ENCODE data around the gene LPIN2.

The LPIN2 gene

GRCh38 chr18:2966560-2966959, 46.4 kb downstream of the LPIN2 start:
- no peak for TF ChIP-seq CTCF (IDR thresholded peaks at IDR 0.05; ENCODE audit: insufficient read depth, low read length, missing control alignments)

GRCh38 chr18:2965797-2966196, 47.1 kb downstream of the LPIN2 start:
- POLR2A ChIA-PET, result interaction anchor here (0.7 kb wide), 1 partner anchor 51 kb away, joined by 3 read pairs; no protein-coding TSS in a partner anchor
- H3K4me3 ChIP-seq (ENCODE audit: low read depth, low read length), result no peak overlapping the region
- DNase-seq (ENCODE audit: low read depth, low spot score), result no peak
- TF ChIP-seq CTCF (IDR thresholded peaks at IDR 0.05; ENCODE audit: insufficient read depth, low read length, missing control alignments), result no peak
- CTCF ChIA-PET, result no interaction called here

More at GRCh38 chr18:2966560-2966959, 46.4 kb downstream of the LPIN2 start:
- CTCF ChIA-PET, result interaction anchor here (2.0 kb wide), 1 partner anchor 10 kb away, joined by 8 read pairs; no protein-coding TSS in a partner anchor
- DNase-seq (ENCODE audit: low read depth, low spot score), result no peak
- POLR2A ChIA-PET, result no interaction called here
- no peak overlapping the region for H3K4me3 ChIP-seq (ENCODE audit: low read depth, low read length)

- DNase-seq (ENCODE audit: low read depth, low spot score), result no peak
- ChIA-PET POLR2A (no interaction called here), CTCF (interaction anchor here (4.8 kb wide), 1 partner anchor 16 kb away, joined by 33 read pairs; no protein-coding TSS in a partner anchor)
- no peak for TF ChIP-seq CTCF (IDR thresholded peaks at IDR 0.05; ENCODE audit: insufficient read depth, low read length, missing control alignments)
- H3K4me3 ChIP-seq (ENCODE audit: low read depth, low read length), result no peak overlapping the region
Observed at GRCh38 chr18:2964361-2965010, 48.5 kb downstream of the LPIN2 start.
